NCI-H510A (cell line): ENCODE results near the gene CCDC188.

Source experiments
- DNase-seq: peaks from one replicate; lab custom pipeline; 2025; lab: John Stamatoyannopoulos, UW

Gene CCDC188

DNA sequence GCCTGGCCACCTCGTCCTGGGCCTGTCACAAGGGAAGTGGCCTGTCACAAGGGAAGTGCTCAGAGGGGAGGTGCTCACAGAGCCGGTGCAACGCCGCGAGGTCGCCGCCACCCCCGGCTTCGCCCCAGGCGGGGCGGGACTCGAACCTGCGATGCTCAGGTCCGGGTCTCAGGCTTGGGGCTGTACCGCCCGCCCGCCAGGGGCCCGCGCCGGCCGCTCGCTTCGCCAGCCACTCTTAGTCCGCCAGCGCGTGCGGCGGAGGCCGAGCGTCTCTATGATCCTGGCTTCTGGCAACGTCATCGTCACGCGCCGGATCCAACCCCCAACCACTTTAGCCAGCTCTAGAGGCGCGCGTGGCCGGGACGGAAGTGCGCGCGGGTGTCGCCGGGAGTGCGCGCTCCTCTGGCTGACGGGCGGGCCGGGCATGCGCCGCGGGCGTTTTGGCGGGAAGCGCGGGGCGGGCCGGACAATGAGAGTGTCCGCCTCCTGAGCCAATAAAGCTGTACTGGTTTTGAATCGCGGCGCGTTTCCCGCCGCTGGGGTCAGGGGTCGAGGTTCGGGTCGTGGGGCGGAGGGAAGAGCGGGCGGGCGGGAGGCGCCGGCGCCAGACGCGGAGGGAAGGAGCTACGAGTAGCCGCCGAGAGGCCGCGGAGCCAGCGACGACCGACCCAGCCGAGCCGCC lies 33.8 kb downstream of the CCDC188 start, which contains the start of gene TRMT2A:
Gene TRMT2A (minus strand): TSS at position 276 of the 682 bp plus-strand sequence. CDS start 320 bp downstream, outside the sequence.
- peak; percentile 85 for DNase-seq

DNA sequence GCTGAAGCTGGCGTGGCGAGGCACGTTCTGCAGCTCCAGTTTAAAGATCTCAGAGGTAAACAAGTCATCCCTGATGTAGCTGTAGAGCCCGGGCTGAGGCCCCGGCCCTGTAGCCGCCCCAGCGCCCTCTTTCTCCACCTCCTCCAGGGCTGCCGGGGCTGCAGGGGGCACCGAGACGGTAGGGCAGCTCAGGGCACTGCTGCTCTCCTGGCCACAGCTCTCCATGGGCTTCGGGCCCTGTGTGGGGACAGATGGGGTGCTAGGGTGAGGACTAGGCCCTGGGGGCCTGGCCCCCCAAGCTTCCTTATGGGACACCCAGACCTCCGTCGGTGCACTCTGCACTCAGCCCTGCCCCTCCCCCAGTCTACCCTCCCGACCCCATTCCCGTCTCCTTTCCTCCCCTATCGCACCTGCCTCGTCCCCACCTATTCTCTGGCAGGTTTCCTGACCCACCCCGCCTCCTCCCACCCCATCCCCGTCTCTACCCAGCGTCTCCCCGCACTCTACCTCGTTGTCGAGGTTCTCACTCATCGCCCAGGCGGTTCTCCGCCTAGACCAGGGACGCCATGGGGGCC lies 34.4 kb downstream of the CCDC188 start:
- DNase-seq: no peak

DNA sequence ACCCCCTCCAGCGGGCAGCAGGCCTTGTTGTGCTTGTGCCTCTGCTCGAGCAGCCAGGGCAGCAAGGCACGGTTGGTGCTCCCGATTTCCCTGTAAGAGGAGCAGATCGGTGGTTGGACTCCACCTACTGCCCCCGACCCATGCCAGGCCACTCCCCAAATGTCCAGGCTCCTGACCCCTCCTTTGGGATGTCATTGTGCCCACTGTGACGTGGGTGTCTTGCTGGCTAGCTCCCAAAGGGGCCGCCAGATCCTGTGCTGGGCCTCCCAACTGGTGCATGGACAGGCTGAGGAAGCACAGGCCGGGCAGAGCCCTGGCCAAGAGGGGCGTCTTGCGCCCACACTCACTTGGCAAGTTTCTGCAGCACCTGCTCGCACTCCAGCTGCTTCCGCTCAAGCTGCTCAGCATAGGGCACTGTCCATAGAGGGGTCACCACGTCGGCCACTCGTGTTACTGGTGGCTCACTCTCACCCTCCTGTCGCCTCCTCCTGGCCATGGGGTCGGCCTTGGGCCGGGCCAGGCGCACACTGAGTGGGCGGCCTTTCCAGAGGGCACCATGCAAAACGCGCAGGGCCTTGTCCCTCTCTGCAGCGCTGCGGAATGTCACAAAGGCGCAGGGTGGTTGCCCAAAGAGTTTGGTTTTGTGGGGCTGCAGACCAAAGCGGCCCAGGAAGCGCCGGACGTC lies 35.0 kb downstream of the CCDC188 start, which contains the start of gene RANBP1:
Gene RANBP1 (plus strand): TSS at position 414 of the 685 bp plus-strand sequence. CDS start 81 bp downstream, at position 495.
- DNase-seq: no peak

DNA sequence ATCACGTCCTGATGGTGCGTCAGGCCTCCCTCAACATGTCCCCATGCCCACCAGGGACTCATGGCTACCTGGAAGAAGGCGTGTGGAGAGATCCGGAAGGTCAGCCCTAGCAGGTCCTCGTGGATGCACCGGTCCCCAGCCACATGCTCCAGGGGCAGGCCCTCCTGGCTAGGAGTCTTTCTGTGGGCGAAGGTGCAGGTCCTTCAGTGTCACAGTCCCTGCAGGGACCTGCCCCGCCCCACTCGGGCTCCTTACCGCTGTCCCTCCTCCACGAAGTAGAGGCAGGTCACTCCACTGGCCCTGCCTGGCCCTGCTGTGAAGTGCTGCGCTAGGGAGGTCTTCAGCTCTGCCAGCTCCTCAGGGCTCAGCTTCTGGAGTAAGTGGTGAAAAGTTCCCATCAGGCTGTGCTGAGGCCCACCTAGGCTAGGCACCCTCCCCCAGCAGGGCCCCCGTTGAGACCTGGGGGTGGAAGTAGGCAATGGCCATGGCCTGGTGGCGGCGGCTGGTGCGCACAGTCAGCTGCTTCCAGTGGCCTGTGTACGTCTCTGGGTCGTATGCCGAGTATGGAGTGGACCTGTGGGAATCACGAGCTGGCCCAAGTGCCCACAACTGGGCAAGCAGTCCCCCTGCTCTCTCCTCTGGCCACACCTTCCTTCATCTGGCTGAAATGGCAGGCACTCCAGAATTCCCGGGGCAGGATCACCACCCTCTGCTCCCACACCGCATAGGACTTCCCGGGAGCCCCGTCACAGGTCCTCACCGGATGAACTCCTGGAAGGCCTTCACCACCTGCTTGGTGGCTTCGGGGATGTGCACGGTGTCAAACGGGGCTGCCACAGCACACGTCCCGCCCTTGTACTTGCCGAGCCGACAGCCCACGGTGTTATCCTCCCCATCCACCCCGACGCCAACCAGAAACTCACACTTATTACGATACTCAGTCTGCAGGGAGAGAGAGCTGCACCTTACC lies 36.1 kb downstream of the CCDC188 start:
- no peak for DNase-seq

DNA sequence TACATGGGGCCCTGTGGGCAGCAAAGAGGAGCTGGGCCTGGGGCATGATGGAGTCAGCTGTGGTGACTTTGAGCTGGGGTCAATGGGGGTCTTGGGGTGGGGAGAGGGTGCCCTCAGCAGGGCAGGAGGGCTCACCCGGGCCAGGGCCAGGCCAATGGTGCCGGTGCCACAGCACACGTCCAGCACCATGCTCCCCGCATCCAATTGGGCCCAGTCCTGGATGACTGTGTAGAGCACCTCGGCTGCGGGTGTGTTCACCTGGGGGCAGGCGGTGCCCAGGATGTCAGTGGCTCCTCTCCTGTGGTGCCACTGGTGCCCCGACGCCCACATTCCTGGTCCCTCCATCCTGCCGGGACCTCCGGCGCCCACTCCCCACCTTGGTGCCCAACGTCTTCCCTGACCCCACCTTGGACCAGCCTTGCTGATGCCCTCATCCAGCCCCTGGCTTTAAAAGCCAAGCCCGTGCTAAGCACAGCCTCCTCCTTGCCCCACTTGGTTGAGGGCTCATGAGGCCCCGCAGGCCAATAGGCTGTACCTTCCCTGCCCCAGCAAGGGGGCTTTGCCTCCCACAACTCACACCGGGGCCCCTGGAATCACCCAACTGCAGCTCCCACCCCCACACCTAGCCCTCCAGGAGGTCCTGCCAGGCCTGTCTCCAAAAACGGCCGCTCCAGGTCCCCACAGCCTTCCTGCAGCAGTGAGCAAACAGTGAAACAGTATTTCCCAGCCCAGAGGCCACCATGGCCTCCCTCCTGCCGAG lies 37.1 kb downstream of the CCDC188 start:
- DNase-seq: no peak

DNA sequence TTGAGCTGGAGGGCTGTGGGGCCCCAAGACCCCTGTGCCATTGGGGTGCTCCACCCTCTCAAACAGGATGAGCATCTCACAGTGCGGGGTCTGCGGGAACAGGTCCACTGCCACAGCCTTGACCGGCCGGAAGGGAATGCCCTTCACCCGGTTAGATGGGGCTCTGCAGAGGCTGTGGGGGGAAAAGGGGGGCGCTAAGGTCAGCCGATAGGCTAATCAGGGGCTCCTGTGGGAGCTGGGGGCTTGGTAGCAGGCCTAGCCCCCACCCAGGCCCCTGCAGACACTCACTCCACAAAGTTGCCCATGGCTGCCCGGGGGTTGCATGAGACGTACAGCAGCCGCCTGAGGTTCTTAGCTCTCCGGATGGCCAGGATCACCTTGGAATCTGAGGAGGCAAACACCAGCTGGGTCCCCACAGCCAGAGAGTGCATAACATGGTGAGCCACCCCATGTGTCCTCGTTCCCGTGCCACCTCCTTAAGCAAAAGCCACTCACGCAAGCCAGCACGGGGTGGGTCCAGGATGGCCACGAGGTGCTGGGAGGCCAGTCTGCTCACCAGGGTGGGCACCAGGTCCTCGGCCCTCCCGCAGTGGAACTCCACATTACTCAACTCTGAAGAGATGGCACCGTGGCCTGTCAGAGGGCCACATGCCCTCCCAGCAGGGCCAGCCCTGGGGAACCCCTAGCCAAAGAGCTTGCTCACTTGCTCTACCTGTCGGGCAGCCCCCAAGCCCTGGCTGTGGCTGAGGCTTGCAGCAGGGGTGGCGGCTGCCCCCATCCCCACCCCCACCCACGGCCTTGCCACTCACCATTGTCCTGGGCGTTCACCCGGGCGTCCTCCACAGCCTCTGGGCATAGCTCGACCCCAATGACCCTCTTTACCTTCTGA lies 38.0 kb downstream of the CCDC188 start:
- no peak for DNase-seq

DNA sequence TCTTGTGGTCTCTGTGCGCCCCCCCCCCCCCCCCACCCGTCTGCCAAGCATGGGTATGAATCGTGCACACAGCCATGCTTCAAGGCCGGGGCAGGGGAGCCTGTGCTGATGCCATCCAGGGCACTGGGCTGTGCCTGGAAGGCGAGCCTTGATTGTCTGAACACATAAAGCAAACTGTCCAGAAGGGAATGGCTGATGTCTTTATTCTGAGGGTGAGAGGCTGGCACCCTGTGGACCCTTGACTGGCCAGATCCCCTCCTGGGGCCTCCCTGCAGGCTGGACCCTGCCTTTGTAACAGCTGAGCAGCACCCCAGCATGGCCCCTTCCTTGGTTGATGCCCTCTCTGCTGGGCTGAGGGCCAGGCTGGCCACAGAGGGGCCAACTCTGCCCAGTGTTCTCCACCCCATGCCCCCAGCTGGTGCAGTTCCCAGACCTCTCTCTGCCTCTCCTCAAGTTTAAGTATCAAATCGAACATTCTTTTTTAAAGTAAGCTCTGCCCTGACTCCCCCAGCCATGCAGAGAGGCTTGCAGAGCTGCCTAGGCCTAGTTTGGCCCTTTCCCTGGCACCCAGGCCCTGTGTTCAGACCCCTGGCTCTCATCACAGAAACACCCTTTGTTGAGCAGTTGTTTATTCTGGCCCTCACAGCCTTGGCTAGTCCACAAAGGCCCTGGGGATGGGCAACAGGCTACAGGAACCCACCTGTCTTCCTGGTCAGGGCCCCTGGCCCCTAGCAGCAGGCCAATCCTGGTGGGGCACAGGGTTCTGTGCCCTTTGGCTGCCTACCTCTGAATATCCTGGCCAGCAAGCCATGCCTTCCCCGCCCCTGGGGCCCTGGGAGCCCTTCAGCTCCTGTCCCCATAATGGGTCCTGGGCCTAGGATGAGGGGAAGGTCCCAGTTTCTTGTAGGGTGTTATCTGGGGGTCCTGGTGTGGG lies 38.9 kb downstream of the CCDC188 start:
- no peak for DNase-seq

DNA sequence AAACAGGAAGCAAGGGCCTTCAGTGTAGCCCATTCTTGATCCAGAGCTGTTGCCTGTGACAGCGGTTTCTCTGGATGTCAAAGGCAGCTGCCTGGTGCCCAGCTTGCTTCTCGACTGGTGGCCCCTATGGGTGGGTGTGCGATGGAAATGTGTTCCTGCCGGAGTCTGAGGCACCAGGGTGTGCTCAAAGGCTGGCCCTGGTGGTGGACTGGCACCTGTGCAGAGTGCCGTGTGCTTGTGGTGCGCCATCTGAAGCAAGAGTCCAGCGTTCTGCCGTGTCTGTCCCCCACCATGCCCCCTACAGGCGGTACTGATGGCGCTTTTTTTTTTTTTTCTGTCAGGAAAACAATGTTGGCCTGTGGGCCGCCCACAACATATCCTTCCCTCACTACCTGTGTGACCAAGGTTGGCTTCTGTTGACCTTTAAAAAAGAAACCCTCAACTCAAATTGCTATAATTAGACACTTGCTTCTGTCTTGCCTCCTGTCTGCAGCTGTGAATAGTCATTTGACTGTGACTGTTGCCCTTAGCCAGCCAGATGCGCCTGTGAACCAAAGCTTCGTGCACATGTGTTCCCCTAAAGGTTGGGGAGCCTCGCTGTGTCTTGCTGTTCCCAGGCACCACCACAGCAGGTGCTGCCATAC lies 39.7 kb downstream of the CCDC188 start:
- DNase-seq: no peak

DNA sequence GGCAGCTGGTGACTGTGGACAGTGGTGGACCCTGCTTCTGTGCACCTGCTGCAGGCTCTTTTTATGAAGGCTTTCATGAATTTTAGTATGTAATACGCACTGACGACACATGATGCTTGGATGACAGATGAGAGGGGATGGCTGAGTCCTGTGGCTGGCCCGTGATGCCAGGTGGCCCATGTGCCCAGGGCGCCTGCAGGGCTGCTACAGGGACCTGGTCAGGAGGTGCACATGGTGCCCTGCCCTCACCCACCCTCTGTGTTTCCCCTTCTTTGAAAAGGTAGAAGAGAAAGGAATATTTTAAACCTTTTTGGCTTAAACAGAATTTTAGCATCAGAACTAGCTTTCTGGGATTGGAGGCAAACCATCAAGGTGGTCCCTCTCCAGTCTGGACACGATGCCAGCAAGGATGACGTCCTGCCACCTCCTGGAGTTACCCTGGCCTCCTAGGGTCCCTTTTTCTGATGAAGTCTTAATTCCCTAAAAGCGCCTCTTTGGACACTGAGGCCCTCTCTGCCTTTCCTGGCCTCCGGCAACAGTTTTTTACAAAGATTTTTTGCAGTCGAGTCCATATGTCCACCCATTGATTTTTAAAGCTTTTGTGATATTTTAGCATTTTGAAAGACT lies 40.4 kb downstream of the CCDC188 start:
- no peak for DNase-seq

DNA sequence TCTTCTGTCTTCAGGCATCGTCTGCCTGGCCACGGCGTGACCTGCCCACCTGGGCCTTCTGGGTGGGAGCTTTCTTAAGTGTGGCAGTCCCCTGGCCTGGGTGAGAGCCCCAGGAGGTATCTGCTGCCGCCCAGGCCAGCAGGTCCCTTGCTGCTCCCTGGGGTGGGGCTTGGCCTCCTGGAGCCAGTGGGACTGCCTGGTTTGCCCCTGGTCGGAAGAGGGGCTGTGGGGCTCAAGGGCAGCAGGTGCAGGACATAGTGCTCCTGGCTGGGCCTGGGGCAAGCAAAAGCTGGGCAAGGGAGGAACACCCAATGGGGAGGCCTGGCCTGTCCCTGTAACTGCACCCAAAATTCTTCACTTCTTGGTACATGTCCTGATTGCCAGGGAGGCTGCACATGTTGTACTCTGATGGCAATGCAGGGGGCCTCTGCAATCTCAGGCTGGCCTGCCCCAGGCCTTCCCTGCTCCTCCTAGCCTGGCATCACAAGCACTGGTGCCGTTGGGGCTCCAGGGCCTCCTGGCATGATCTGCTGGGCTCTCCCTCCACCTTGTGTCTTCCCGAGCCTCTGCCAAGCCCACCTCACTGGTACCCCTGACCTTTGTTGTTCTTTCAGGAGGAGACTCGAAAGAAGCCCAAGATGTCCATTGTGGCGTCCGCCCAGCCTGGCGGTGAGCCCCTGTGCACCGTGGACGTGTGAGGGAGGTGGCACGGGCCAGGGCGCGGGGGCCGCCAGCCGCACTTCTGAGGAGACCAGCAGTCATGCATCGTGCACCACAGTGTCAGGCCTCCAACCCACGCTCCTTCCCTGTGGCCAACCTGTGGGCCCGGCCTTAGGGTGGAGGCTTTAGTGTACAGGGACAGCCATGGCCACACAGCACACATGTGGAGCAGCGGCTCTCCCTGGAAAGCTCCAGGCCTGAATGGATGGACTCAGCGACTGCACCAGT lies 41.2 kb downstream of the CCDC188 start:
- no peak for DNase-seq

DNA sequence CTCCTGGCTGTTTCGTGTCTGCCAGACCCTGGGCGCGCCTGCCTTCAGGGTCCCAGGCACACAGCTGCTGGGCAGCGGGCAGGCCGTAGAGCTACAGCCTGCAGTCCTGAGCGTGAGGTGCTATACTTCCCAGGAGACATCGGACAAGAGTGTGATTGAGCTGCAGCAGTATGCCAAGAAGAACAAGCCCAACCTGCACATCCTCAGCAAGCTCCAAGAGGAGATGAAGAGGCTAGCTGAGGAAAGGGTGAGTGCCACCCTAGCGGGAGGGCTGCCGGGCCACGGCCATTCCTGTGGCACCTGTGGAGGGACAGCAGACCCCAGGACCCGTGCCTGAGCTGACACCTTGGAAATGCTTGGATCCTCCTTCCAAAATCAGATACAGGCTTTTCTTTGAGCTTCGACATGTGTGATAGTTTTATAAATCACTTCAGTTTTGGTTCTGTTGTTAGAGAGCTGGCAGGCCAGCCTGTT lies 42.1 kb downstream of the CCDC188 start:
- no peak for DNase-seq

DNA sequence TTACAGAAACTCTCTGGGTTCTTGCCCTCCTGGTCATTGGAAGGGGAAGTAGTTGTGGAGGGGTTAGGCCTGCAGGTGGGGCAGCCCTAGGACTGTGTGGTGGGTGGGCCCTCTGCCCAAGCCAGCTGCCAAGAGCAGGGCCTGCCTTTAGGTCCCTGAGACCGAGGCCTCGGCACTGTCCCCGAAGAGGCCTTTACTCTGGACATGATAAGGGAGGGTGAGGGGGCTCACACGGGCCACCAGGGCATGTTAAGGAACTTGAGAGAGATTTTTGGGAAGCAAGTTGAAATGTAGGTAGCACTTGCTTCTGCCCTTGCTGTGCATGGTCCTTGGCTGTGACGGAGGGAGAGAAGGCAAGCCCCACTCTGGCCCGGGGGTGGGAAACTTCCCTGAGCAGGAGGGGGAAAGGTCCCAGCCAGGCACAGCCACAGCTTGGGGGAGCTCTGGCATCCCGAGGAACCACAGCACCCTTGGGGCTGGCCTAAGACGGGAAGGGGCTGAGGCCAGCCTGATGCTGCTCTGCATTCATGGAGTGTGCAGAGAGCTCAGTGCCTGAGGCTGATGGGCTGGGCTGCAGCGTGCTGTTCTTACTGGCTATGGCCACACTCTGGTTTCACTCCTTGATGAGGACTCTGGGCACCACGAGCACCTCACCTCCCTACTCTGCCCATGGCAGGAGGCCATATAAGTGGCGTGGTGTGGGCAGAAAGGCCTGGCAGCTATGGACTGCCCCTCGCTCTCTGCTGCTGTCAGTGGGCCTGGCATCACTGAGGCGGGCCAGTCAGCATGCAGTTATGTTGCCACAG lies 42.7 kb downstream of the CCDC188 start:
- no peak for DNase-seq

DNA sequence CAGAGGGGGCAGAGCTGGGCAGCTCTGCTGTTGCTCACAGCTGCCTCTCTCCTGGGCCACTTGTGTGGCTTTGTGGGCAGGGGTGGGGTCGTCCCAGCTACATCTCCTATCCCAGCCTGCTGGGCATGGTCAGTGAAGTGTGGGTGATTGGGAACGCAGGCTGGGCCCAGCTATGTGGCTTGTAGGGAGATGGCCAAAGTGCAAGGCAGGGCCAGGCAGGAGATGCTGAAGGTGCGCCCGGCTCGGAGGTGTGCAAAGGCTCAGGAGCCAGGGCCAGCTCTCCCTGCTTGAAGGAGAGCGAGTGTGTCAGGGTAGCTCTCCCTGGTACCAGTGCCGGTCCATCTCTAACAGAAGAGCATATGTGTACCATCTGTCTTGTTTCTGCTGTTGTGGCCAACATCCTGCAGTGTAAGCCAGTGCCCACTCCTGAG lies 43.4 kb downstream of the CCDC188 start:
- no peak for DNase-seq

DNA sequence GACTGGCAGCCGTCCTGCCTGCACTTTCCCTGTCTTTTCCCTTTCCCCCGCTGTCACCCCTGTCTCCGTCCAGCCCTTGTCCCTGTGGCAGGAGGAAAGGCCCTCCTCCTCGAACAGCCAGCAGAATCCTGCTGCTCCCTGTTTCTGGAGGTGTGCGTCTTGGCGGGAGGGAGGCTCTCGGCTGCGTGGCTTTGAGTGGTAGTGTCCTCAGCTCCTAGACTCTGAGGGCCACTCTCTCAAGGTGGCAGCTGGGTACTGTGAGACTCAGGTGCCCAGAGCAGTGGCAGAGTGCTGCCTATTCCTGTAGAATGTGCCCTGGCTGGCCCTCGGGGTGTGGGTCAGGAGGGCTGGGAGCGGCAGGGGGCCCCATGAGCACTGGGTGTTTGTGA lies 44.0 kb downstream of the CCDC188 start:
- DNase-seq: no peak

DNA sequence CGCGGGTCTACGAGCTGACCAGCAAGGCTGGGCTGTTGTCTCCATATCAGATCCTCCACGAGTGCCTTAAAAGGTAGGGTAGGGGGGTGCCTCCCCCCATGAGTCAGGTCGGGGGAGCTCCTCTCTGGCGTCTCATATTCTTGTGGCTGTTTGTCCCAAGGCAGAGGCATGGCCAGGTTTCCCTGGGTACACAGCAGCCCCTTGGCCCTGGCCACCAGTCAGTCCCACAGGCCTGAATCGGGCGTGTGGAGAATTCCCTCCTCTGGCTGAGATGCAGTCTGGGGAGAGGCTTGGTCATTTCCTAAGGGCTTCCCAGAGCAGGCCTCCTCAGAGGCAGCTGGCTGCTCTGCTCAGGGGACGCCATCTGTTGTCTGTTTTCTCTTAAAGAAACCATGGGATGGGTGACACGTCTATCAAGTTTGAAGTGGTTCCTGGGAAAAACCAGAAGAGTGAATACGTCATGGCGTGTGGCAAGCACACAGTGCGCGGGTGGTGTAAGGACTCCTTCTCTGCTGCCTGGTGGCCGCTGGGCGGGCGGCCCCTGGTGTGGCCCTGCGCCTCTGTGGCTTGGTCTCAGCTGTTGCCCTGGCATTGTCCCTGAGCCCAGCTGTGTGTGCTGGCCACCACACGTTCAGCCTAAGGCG lies 44.5 kb downstream of the CCDC188 start:
- no peak for DNase-seq
